HepG2 (cell line): ENCODE measurements around the gene MSANTD1. TPM values are rescaled to one million over a fixed set of nuclear protein-coding genes. Genes with fewer than 3 reads are reported as not detected.

Experiments
- GFI1 ChIP-seq: sonication (generic); formaldehyde crosslinking; IDR thresholded peaks from 2 replicates; pipeline ENCODE4 v1.5.0; 2020; ENCODE audit warnings: missing genetic modification reagents, mild to moderate bottlenecking, borderline replicate concordance
- KDM2A ChIP-seq: sonication (generic); formaldehyde crosslinking; IDR thresholded peaks from 2 replicates; pipeline ENCODE4 v1.4.0; 2020; ENCODE audit warnings: low read depth, missing genetic modification reagents, borderline replicate concordance
- MLLT10 ChIP-seq: sonication (generic); formaldehyde crosslinking; IDR thresholded peaks from 2 replicates; pipeline ENCODE4 v1.4.0; 2020; ENCODE audit warnings: missing genetic modification reagents
- RARG ChIP-seq: sonication (generic); formaldehyde crosslinking; IDR thresholded peaks from 2 replicates; pipeline ENCODE4 v1.4.0; 2020; ENCODE audit warnings: low read depth, mild to moderate bottlenecking, missing genetic modification reagents
- SMARCC2 ChIP-seq: fragments of 450-650 bp; IDR thresholded peaks from 2 replicates; pipeline ENCODE4 v1.6.1; 2017; ENCODE audit warnings: antibody characterized with exemption, mild to moderate bottlenecking
- TEAD3 ChIP-seq: optimal IDR thresholded peaks from 2 replicates; pipeline ENCODE3; 2016; ENCODE audit warnings: borderline replicate concordance
- ZBTB38 ChIP-seq: sonication (generic); formaldehyde crosslinking; IDR thresholded peaks from 2 replicates; pipeline ENCODE4 v1.5.1; 2020; ENCODE audit warnings: mild to moderate bottlenecking, missing genetic modification reagents
- ZEB1 ChIP-seq: IDR thresholded peaks from 2 replicates; pipeline ENCODE4 v1.6.1; 2012; ENCODE audit warnings: mild to moderate bottlenecking, low read depth, inconsistent platforms; ENCODE audit not compliant: insufficient replicate concordance
- ZFP82 ChIP-seq: sonication (generic); formaldehyde crosslinking; IDR thresholded peaks from 2 replicates; pipeline ENCODE4 v1.5.1; 2020; ENCODE audit warnings: mild to moderate bottlenecking, missing genetic modification reagents, borderline replicate concordance
- ZNF317 ChIP-seq: sonication (generic); formaldehyde crosslinking; IDR thresholded peaks from 2 replicates; pipeline ENCODE4 v1.5.0; 2020; ENCODE audit warnings: mild to moderate bottlenecking, missing genetic modification reagents
- ZNF563 ChIP-seq: sonication (generic); formaldehyde crosslinking; IDR thresholded peaks from 2 replicates; pipeline ENCODE4 v1.8.0; 2022; ENCODE audit warnings: mild to moderate bottlenecking, moderate library complexity, missing genetic modification reagents
- ZNF629 ChIP-seq: sonication (generic); formaldehyde crosslinking; conservative IDR thresholded peaks from 2 replicates; pipeline ENCODE4 v1.5.0; 2020; ENCODE audit warnings: missing genetic modification reagents
- ZNF792 ChIP-seq: IDR thresholded peaks from 2 replicates; pipeline ENCODE4 v1.6.1; 2016
- ZSCAN31 ChIP-seq: sonication (generic); formaldehyde crosslinking; IDR thresholded peaks from 2 replicates; pipeline ENCODE4 v1.5.0; 2020; ENCODE audit warnings: low read depth, mild to moderate bottlenecking, missing genetic modification reagents
- polyA plus RNA-seq, 8 experiments: library from polyadenylated mRNA; depleted of rRNA in 3 of 8; stranded (reverse) in 7 of 8; unstranded in 1 of 8; fragments of >200 nt; fragmentation: Illumina TruSeq in 4 of 8; extraction: Trizol in 4 of 8; gene quantifications; 2 replicates each; pipeline versions ENCODE4 v1.2.1 to v1.2.3, GENCODE V29; 2011 to 2016; ENCODE audit warnings: low read depth in 4 of 8, missing spikeins in 1 of 8, mixed read lengths in 1 of 8; ENCODE audit not compliant: insufficient read depth in 1 of 8
- total RNA-seq, 5 experiments: library from RNA; depleted of rRNA; stranded (reverse); fragments of >200 nt; fragmentation: Illumina TruSeq; extraction: Trizol; gene quantifications; 2 replicates each; pipeline ENCODE4 v1.2.3, GENCODE V29; 2016; ENCODE audit warnings: low read depth in 1 of 5
- TF ChIP-seq, protein P1 (sequence below): sonication (generic); formaldehyde crosslinking; IDR thresholded peaks from 2 replicates; pipeline ENCODE4 v1.8.0; 2022; ENCODE audit warnings: mild to moderate bottlenecking, missing genetic modification reagents
- TF ChIP-seq, protein P2 (sequence below): sonication (generic); formaldehyde crosslinking; IDR thresholded peaks from 2 replicates; pipeline ENCODE4 v1.5.1; 2020; ENCODE audit warnings: mild to moderate bottlenecking, missing genetic modification reagents, moderate library complexity
- TF ChIP-seq, protein P3 (sequence below): sonication (generic); formaldehyde crosslinking; IDR thresholded peaks from 2 replicates; pipeline ENCODE4 v1.8.1; 2023; ENCODE audit warnings: mild to moderate bottlenecking, missing genetic modification reagents

Gene MSANTD1
- total and polyA plus RNA-seq, 2 of the 13 experiments (the other 11 are each of a cell fraction or from before 2014, with no cell fraction given), result 0.22 to 0.40 TPM

DNA sequence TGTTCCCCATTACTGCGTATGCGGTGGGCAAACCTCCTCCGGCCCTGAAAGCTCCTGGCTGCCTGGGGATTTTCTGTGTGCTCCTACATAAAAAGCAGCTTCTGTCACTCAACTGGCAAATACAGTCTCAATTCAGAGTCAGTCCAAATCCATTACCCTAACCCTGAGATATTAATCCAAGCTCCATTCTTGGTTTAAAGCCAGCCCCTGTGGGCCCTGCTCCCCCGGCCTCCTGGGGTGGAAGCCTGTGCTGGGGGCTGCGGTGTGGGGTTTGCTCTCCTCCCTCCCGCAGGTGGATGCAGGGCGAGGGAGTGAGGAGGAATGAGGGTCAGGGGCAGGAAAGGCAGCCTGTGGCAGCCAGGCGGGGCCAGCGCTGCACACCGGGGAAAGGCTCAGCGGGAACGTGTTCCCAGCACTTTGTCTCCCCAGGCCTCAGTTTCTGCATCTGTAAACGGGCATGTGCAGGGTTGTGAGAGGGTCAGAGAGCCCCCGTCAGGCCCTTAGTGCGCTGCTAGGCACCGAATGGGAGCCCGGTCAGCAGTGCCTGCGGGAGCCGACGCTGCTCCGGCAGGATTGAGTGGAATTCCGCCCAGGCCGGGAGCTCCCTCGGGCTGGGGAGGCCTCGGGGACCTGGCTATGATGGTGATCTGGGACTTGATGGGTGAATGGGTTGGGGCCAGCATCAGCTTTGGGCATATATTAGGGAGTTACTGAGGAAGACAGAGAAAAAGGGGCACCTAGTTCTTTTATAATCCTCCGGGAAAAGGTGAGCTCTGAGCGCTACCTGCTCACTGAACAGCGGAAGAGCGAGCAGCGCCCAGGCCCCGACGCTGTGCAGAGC lies 37.6 kb downstream of the MSANTD1 start (continued):
- TF ChIP-seq TEAD3, result no peak
- peak; percentile 32; the same call in 1 of the 2 replicates for TF ChIP-seq ZNF792 (CRISPR knock-in tag)
- 0 out of 2 replicates have a peak, but pooled peaks have one; percentile 37 for TF ChIP-seq ZSCAN31 (CRISPR knock-in tag)
- TF ChIP-seq MLLT10 (CRISPR knock-in tag), result no peak
- peak; percentile 21; the same call in 1 of the 2 replicates for TF ChIP-seq KDM2A (CRISPR knock-in tag)
- TF ChIP-seq ZEB1, result no peak
- TF ChIP-seq ZNF629, result peak; percentile 95
- TF ChIP-seq GFI1 (CRISPR knock-in tag), result peak; percentile 48; the same call in 1 of the 2 replicates
- 0 out of 2 replicates have a peak, but pooled peaks have one; percentile 5 for TF ChIP-seq ZFP82
- no peak for TF ChIP-seq SMARCC2
- TF ChIP-seq, protein P1, sequence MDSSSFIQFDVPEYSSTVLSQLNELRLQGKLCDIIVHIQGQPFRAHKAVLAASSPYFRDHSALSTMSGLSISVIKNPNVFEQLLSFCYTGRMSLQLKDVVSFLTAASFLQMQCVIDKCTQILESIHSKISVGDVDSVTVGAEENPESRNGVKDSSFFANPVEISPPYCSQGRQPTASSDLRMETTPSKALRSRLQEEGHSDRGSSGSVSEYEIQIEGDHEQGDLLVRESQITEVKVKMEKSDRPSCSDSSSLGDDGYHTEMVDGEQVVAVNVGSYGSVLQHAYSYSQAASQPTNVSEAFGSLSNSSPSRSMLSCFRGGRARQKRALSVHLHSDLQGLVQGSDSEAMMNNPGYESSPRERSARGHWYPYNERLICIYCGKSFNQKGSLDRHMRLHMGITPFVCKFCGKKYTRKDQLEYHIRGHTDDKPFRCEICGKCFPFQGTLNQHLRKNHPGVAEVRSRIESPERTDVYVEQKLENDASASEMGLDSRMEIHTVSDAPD (CRISPR knock-in tag), result 0 out of 2 replicates have a peak, but pooled peaks have one; percentile 25
- no peak for TF ChIP-seq RARG (CRISPR knock-in tag)
- TF ChIP-seq, protein P2, sequence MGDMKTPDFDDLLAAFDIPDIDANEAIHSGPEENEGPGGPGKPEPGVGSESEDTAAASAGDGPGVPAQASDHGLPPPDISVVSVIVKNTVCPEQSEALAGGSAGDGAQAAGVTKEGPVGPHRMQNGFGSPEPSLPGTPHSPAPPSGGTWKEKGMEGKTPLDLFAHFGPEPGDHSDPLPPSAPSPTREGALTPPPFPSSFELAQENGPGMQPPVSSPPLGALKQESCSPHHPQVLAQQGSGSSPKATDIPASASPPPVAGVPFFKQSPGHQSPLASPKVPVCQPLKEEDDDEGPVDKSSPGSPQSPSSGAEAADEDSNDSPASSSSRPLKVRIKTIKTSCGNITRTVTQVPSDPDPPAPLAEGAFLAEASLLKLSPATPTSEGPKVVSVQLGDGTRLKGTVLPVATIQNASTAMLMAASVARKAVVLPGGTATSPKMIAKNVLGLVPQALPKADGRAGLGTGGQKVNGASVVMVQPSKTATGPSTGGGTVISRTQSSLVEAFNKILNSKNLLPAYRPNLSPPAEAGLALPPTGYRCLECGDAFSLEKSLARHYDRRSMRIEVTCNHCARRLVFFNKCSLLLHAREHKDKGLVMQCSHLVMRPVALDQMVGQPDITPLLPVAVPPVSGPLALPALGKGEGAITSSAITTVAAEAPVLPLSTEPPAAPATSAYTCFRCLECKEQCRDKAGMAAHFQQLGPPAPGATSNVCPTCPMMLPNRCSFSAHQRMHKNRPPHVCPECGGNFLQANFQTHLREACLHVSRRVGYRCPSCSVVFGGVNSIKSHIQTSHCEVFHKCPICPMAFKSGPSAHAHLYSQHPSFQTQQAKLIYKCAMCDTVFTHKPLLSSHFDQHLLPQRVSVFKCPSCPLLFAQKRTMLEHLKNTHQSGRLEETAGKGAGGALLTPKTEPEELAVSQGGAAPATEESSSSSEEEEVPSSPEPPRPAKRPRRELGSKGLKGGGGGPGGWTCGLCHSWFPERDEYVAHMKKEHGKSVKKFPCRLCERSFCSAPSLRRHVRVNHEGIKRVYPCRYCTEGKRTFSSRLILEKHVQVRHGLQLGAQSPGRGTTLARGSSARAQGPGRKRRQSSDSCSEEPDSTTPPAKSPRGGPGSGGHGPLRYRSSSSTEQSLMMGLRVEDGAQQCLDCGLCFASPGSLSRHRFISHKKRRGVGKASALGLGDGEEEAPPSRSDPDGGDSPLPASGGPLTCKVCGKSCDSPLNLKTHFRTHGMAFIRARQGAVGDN (CRISPR knock-in tag), result peak; percentile 44
- TF ChIP-seq ZBTB38, result peak; percentile 65; the same call in 1 of the 2 replicates
- TF ChIP-seq ZNF563 (CRISPR knock-in tag), result 0 out of 2 replicates have a peak, but pooled peaks have one; percentile 38
- peak; percentile 62; the same call in 1 of the 2 replicates for TF ChIP-seq ZNF317 (CRISPR knock-in tag)
- TF ChIP-seq, protein P3, sequence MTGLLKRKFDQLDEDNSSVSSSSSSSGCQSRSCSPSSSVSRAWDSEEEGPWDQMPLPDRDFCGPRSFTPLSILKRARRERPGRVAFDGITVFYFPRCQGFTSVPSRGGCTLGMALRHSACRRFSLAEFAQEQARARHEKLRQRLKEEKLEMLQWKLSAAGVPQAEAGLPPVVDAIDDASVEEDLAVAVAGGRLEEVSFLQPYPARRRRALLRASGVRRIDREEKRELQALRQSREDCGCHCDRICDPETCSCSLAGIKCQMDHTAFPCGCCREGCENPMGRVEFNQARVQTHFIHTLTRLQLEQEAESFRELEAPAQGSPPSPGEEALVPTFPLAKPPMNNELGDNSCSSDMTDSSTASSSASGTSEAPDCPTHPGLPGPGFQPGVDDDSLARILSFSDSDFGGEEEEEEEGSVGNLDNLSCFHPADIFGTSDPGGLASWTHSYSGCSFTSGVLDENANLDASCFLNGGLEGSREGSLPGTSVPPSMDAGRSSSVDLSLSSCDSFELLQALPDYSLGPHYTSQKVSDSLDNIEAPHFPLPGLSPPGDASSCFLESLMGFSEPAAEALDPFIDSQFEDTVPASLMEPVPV (CRISPR knock-in tag), result 0 out of 2 replicates have a peak, but pooled peaks have one; percentile 22
